ENCODE data around the gene PIGU. TPM values are rescaled to one million over a fixed set of nuclear protein-coding genes. Genes with fewer than 3 reads are reported as not detected.

The PIGU gene
- total RNA-seq, 1 experiment from 2014 or later = 25.1 TPM

DNA sequence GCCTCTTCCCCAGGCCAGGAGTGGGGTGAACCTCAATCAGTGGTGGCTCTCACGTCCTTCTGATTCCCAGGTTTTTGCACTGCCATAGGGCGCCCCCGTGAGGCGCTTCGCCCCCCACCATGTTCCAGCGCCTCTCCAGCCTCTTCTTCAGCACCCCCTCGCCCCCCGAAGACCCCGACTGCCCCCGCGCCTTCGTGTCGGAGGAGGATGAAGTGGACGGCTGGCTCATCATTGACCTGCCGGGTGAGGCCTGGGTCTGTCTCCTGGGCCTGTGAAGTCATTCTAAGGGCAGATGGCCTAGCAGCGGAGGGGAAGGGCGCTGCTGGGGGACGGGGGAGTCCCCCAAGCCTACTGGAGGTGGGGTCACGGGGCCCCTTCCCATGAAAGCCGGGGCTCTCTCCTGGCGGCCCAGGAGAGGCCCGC lies 31.7 kb upstream of the PIGU start:
- H3K79me2 ChIP-seq (ENCODE audit: insufficient read depth, low read length) = no peaks in the 10 kb centered on the region
- POLR2A ChIA-PET = no interaction called here
- intact Hi-C loops (cut with micrococcal nuclease) = loop anchor here (1.0 to 5.0 kb wide), 4 partner anchors 130 to 518 kb away; no protein-coding TSS in a partner anchor
- H3K4me2 ChIP-seq (ENCODE audit: low read length) = peak overlapping the region; percentile 90
- H2AFZ ChIP-seq (ENCODE audit: low read depth, low read length, poor library complexity, severe bottlenecking) = no peak overlapping the region
- TF ChIP-seq EGR1 (IDR thresholded peaks at IDR 0.05; ENCODE audit: low read depth) = no peak
- no peak for TF ChIP-seq ELF1 (IDR thresholded peaks at IDR 0.05; ENCODE audit: borderline replicate concordance, low read depth)
- TF ChIP-seq POLR2AphosphoS5 (IDR thresholded peaks at IDR 0.05; ENCODE audit: low read depth, low read length) = no peak
- TF ChIP-seq RAD21 (IDR thresholded peaks at IDR 0.05; ENCODE audit: low read depth) = peak; percentile 78
- TF ChIP-seq, protein P1, sequence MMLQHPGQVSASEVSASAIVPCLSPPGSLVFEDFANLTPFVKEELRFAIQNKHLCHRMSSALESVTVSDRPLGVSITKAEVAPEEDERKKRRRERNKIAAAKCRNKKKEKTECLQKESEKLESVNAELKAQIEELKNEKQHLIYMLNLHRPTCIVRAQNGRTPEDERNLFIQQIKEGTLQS (IDR thresholded peaks at IDR 0.05) = no peak
- no peak for TF ChIP-seq FOSL1 (IDR thresholded peaks at IDR 0.05; ENCODE audit: low read depth)
- no peak for TF ChIP-seq ZNF274 (IDR thresholded peaks at IDR 0.05; ENCODE audit: low read depth, low read length)
- no peak for TF ChIP-seq EZH2phosphoT487 (IDR thresholded peaks at IDR 0.05; ENCODE audit: borderline replicate concordance)
- TF ChIP-seq, protein P2, sequence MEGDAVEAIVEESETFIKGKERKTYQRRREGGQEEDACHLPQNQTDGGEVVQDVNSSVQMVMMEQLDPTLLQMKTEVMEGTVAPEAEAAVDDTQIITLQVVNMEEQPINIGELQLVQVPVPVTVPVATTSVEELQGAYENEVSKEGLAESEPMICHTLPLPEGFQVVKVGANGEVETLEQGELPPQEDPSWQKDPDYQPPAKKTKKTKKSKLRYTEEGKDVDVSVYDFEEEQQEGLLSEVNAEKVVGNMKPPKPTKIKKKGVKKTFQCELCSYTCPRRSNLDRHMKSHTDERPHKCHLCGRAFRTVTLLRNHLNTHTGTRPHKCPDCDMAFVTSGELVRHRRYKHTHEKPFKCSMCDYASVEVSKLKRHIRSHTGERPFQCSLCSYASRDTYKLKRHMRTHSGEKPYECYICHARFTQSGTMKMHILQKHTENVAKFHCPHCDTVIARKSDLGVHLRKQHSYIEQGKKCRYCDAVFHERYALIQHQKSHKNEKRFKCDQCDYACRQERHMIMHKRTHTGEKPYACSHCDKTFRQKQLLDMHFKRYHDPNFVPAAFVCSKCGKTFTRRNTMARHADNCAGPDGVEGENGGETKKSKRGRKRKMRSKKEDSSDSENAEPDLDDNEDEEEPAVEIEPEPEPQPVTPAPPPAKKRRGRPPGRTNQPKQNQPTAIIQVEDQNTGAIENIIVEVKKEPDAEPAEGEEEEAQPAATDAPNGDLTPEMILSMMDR (IDR thresholded peaks at IDR 0.05 in 2 of 3, conservative IDR thresholded peaks at IDR 0.05 in 1 of 3; ENCODE audit: borderline replicate concordance in 1 of 3, insufficient read depth in 1 of 3, low read depth in 2 of 3, low read length in 2 of 3) = peak; percentile 44 to 74 (median 60); a peak in 5 of 6 replicates
- no peak for TF ChIP-seq SRF (IDR thresholded peaks at IDR 0.05; ENCODE audit: low read depth)
- TF ChIP-seq ZFX (IDR thresholded peaks at IDR 0.05) = no peak
- TF ChIP-seq CBX3 (IDR thresholded peaks at IDR 0.05; ENCODE audit: low read depth) = no peak
- TF ChIP-seq MAX (IDR thresholded peaks at IDR 0.05) = no peak
- TF ChIP-seq, protein P3, sequence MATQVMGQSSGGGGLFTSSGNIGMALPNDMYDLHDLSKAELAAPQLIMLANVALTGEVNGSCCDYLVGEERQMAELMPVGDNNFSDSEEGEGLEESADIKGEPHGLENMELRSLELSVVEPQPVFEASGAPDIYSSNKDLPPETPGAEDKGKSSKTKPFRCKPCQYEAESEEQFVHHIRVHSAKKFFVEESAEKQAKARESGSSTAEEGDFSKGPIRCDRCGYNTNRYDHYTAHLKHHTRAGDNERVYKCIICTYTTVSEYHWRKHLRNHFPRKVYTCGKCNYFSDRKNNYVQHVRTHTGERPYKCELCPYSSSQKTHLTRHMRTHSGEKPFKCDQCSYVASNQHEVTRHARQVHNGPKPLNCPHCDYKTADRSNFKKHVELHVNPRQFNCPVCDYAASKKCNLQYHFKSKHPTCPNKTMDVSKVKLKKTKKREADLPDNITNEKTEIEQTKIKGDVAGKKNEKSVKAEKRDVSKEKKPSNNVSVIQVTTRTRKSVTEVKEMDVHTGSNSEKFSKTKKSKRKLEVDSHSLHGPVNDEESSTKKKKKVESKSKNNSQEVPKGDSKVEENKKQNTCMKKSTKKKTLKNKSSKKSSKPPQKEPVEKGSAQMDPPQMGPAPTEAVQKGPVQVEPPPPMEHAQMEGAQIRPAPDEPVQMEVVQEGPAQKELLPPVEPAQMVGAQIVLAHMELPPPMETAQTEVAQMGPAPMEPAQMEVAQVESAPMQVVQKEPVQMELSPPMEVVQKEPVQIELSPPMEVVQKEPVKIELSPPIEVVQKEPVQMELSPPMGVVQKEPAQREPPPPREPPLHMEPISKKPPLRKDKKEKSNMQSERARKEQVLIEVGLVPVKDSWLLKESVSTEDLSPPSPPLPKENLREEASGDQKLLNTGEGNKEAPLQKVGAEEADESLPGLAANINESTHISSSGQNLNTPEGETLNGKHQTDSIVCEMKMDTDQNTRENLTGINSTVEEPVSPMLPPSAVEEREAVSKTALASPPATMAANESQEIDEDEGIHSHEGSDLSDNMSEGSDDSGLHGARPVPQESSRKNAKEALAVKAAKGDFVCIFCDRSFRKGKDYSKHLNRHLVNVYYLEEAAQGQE (IDR thresholded peaks at IDR 0.05; ENCODE audit: low read depth) = no peak
- H4K20me1 ChIP-seq (ENCODE audit: insufficient read depth) = no peaks in the 10 kb centered on the region
- peak overlapping the region; percentile 77 for H3K9ac ChIP-seq (ENCODE audit: low read length)
- no peaks in the 10 kb centered on the region for H3K27me3 ChIP-seq (ENCODE audit: insufficient read depth, low read length)
- DNase-seq (ENCODE audit: low read depth, low spot score) (no peak), ATAC-seq (peak; percentile 28)
- peak overlapping the region; percentile 88 for H3K27ac ChIP-seq (ENCODE audit: low read depth, low read length)
- H3K4me1 ChIP-seq (ENCODE audit: control insufficient read depth in 1 of 2, insufficient read depth in 2 of 2, low read length in 2 of 2) = peaks cover 22 to 47% of the 10 kb centered on the region in 2 experiments
- no peaks in the 10 kb centered on the region for H3K36me3 ChIP-seq (ENCODE audit: control insufficient read depth in 1 of 2, insufficient read depth in 2 of 2, low read length in 2 of 2)
- no TSS peak for BruUV-seq (replicated peaks)
- peak overlapping the region; percentile 66 to 77 for H3K4me3 ChIP-seq (replicated peaks in 1 of 2; ENCODE audit: low read depth in 1 of 2, low read length in 2 of 2)
- no peaks in the 10 kb centered on the region for H3K9me2 ChIP-seq (ENCODE audit: insufficient read depth)
- CTCF ChIA-PET = interaction anchor here (0.5 to 2.0 kb wide), 6 partner anchors 12 to 518 kb away, joined by 3 to 10 read pairs (median 6); no protein-coding TSS in a partner anchor
- no peaks in the 10 kb centered on the region for H3K9me3 ChIP-seq (ENCODE audit: control insufficient read depth in 1 of 2, insufficient read depth in 1 of 2, low read depth in 1 of 2, low read length in 2 of 2)
- RAD21 ChIA-PET (ENCODE audit: low non-redundant PET in 1 of 2, low total read pairs in 2 of 2, uncharacterized antibody in 2 of 2, unreplicated experiment in 2 of 2) = interaction anchor here (0.6 to 1.5 kb wide), 2 partner anchors 396 to 463 kb away, joined by 4 to 6 read pairs; no protein-coding TSS in a partner anchor
